Gastroesophageal sphincter (tissue), 4 donors: ENCODE results near the gene MOCOS. TPM values are rescaled to one million over a fixed set of nuclear protein-coding genes. Genes with fewer than 3 reads are reported as not detected.

ENCODE experiments used
- ATAC-seq: fragments of 150-250 bp; one replicate; pipeline ENCODE4 v1.9.1; 2016; ENCODE audit warnings: mild to moderate bottlenecking, moderate library complexity
- H3K27ac ChIP-seq, 4 donors: fragments of 200-600 bp; sonication (generic) in 3 of 4; 1 replicate in 3 of 4; 2 replicates in 1 of 4; pipeline ENCODE4 v1.5.1; 2016 to 2019
- H3K27me3 ChIP-seq: fragments of 200-600 bp; sonication (generic); one replicate; pipeline ENCODE4 v1.5.1; 2019
- H3K36me3 ChIP-seq, 2 donors: fragments of 200-600 bp; sonication (generic); one replicate each; pipeline ENCODE4 v1.5.1; 2019; ENCODE audit warnings: control low read depth in 1 of 2
- H3K4me1 ChIP-seq, 3 donors: fragments of 200-600 bp; sonication (generic); 1 replicate in 2 of 3; 2 replicates in 1 of 3; pipeline ENCODE4 v1.5.1; 2016 to 2019; ENCODE audit warnings: control low read depth in 2 of 3
- H3K4me3 ChIP-seq, 2 donors: fragments of 200-600 bp; sonication (generic); one replicate each; pipeline ENCODE4 v1.5.1; 2019; ENCODE audit warnings: mild to moderate bottlenecking in 1 of 2, moderate library complexity in 1 of 2
- H3K9me3 ChIP-seq, 3 donors: fragments of 200-600 bp; sonication (generic); one replicate each; pipeline ENCODE4 v1.5.1; 2017 to 2019; ENCODE audit warnings: control low read depth in 2 of 3
- EP300 ChIP-seq: sonication (generic); formaldehyde crosslinking; IDR thresholded peaks from one replicate; pipeline ENCODE4 v1.6.1; 2017; ENCODE audit warnings: antibody characterized with exemption, mild to moderate bottlenecking
- POLR2A ChIP-seq, 2 donors: fragments of 450-650 bp; IDR thresholded peaks; one replicate each; pipeline ENCODE4 v1.6.1; 2017; ENCODE audit warnings: antibody characterized with exemption in 2 of 2, mild to moderate bottlenecking in 2 of 2, moderate library complexity in 1 of 2
- POLR2AphosphoS5 ChIP-seq: sonication (generic); formaldehyde crosslinking; IDR thresholded peaks from one replicate; pipeline ENCODE4 v1.6.1; 2017; ENCODE audit warnings: antibody characterized with exemption
- WGBS, 2 donors: methylation state at CpG; one replicate each; pipeline ENCODE4 v1.1.5; 2018; ENCODE audit warnings: low coverage in 1 of 2; 5-methylcytosine and 5-hydroxymethylcytosine counted together
- total RNA-seq, 4 donors: library from RNA; depleted of rRNA; stranded (reverse); fragments of >200 nt; gene quantifications; one replicate each; pipeline ENCODE4 v1.1.0, GENCODE V29; 2016
- TF ChIP-seq, protein P1 (sequence below), 4 experiments: fragments of 200-600 bp in 2 of 4; fragments of 450-650 bp in 2 of 4; sonication (generic) in 1 of 4; IDR thresholded peaks; one replicate each; pipeline ENCODE4 v1.5.1; 2017 to 2019; ENCODE audit warnings: antibody characterized with exemption in 4 of 4, mild to moderate bottlenecking in 2 of 4, moderate library complexity in 2 of 4

MOCOS gene
- total RNA-seq, 4 donors from 2014 or later, result 1.3 to 2.1 (median 1.7) TPM

DNA sequence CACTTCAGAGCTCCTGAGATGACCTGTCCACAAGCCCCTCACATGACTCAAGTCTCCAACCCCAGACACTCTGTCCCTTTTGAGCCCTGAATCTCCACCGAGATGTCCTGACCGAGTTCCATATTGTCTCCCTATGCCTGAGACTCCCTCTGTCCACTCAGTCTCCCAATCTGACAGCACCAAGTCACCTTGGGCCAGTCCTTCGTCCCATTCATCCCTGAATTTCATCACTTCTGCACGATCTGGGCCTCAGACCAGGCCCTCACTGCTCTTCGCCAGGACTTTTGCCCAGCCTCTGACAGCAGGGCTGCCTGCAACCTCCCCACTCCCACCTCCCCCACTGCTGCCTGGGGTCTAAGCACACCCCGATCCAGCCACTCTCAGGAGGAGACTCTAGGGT is 4.3 kb upstream of the MOCOS start:
- no peaks in the 10 kb centered on the region for H3K36me3 ChIP-seq
- no peaks in the 10 kb centered on the region for H3K27me3 ChIP-seq
- TF ChIP-seq, protein P1, sequence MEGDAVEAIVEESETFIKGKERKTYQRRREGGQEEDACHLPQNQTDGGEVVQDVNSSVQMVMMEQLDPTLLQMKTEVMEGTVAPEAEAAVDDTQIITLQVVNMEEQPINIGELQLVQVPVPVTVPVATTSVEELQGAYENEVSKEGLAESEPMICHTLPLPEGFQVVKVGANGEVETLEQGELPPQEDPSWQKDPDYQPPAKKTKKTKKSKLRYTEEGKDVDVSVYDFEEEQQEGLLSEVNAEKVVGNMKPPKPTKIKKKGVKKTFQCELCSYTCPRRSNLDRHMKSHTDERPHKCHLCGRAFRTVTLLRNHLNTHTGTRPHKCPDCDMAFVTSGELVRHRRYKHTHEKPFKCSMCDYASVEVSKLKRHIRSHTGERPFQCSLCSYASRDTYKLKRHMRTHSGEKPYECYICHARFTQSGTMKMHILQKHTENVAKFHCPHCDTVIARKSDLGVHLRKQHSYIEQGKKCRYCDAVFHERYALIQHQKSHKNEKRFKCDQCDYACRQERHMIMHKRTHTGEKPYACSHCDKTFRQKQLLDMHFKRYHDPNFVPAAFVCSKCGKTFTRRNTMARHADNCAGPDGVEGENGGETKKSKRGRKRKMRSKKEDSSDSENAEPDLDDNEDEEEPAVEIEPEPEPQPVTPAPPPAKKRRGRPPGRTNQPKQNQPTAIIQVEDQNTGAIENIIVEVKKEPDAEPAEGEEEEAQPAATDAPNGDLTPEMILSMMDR (IDR thresholded peaks at IDR 0.05), result no peak
- TF ChIP-seq POLR2A (IDR thresholded peaks at IDR 0.05) (no peak), POLR2AphosphoS5 (no peak), EP300 (no peak)
- peaks cover 5 to 36% (median 19%) of the 10 kb centered on the region in 3 donors for H3K4me1 ChIP-seq
- no peak overlapping the region for H3K27ac ChIP-seq
- H3K4me3 ChIP-seq, result no peak overlapping the region
- no peak for ATAC-seq
- no peaks in the 10 kb centered on the region for H3K9me3 ChIP-seq
- WGBS, 2 donors, result 82 to 92% methylated on average over 5 to 6 of the region's 6 CpGs

DNA sequence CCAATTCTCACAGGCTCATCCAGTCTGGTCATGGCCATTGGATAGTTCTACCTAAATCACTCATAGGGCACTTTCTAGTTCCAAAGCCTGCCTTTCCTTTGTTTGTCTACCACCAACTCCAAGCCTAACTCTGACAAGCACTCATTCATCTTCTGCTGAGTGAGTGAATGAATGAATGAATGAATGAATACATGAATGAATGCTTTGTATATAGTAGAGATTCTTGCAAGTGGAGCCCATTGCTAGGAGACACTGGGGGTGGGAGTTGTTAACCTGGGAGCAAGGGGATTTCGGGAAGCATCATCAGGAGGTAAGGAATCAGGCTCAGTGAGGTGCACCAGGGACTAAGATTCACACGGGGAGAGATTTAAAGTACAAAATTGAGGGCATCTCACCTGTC is 3.3 kb upstream of the MOCOS start:
- WGBS, 2 donors, result 57 to 92% methylated on average over 1 to 2 of the region's 2 CpGs
- Histone ChIP-seq H3K9me3 (no peaks in the 10 kb centered on the region), H3K4me1 (peaks cover 5 to 42% (median 19%) of the 10 kb centered on the region in 3 donors)

DNA sequence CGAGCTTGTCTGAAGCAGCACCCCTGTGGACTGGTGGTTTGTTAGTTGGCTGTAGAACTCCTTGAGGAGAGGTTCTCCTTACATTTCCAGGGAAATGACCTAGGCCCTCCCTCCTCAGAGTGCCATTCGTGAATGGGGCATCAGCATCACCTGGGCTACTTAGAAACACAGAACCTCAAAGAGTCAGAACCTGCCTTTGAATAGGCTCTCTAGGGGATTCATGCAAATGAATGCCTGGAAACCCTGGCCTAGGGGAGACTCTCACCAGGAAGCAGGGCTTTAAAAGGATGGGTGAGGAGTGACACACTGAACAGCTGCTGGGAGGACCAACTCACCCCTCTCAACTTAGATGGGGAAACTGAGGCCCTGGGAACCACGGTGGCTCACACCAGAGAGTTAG is 2.1 kb upstream of the MOCOS start:
- no peaks in the 10 kb centered on the region for H3K9me3 ChIP-seq
- TF ChIP-seq POLR2A (IDR thresholded peaks at IDR 0.05), result no peak
- TF ChIP-seq EP300, result no peak
- TF ChIP-seq, protein P1 (IDR thresholded peaks at IDR 0.05), result no peak
- no peak for TF ChIP-seq POLR2AphosphoS5
- ATAC-seq, result no peak
- no peak overlapping the region for H3K27ac ChIP-seq
- H3K4me3 ChIP-seq, result no peak overlapping the region
- 93 to 100% methylated on average over 2 of the region's 3 CpGs for WGBS, 2 donors
- peaks cover 4 to 34% (median 12%) of the 10 kb centered on the region in 3 donors for H3K4me1 ChIP-seq
- H3K36me3 ChIP-seq, result no peaks in the 10 kb centered on the region
- no peaks in the 10 kb centered on the region for H3K27me3 ChIP-seq

More for the DNA sequence above, 3.3 kb upstream of the MOCOS start:
- TF ChIP-seq POLR2A (IDR thresholded peaks at IDR 0.05) (no peak), POLR2AphosphoS5 (no peak), EP300 (no peak)
- TF ChIP-seq, protein P1 (IDR thresholded peaks at IDR 0.05), result no peak
- Histone ChIP-seq H3K36me3 (no peaks in the 10 kb centered on the region), H3K27ac (no peak overlapping the region), H3K4me3 (no peak overlapping the region), H3K27me3 (no peaks in the 10 kb centered on the region)
- ATAC-seq, result no peak

DNA sequence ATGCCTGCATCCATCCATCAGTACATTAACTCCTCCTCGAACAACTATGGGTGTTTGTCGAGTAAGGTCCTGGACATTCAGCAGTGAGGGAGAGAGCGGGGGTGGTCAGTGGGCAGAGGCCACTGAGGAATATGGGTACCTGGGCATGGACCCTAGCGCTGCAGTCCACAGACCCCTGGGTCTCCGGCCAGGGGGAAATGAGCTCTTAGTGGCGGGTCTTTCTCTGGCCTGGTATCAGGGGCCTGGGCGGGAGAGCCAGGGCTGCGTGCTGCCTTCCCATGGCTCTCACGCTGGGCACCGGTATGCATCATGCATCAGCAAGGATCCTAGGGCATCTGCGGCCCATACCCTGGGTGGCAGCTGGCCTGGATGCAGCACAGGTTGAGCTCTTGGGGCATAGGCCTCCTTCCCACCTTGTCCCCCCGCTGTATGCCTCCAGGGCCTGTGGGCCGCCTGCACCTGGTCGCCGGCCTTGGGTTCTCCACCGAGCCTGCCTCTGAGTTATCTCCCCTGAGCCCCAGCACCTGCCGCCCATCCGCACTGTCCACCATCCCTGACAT is 1.3 kb upstream of the MOCOS start:
- H3K36me3 ChIP-seq, result no peaks in the 10 kb centered on the region
- peaks cover 0 to 26% (median 8%) of the 10 kb centered on the region in 3 donors for H3K4me1 ChIP-seq
- no peak overlapping the region for H3K27ac ChIP-seq
- H3K4me3 ChIP-seq, result peak overlapping the region in 1 of 2 donors; percentile 74
- TF ChIP-seq POLR2AphosphoS5 (no peak), EP300 (no peak), POLR2A (IDR thresholded peaks at IDR 0.05) (no peak)
- TF ChIP-seq, protein P1 (IDR thresholded peaks at IDR 0.05), result no peak
- H3K9me3 ChIP-seq, result no peaks in the 10 kb centered on the region
- no CpG with 5 or more reads among the region's 18 CpGs for WGBS, 2 donors
- no peaks in the 10 kb centered on the region for H3K27me3 ChIP-seq
- ATAC-seq, result no peak

DNA sequence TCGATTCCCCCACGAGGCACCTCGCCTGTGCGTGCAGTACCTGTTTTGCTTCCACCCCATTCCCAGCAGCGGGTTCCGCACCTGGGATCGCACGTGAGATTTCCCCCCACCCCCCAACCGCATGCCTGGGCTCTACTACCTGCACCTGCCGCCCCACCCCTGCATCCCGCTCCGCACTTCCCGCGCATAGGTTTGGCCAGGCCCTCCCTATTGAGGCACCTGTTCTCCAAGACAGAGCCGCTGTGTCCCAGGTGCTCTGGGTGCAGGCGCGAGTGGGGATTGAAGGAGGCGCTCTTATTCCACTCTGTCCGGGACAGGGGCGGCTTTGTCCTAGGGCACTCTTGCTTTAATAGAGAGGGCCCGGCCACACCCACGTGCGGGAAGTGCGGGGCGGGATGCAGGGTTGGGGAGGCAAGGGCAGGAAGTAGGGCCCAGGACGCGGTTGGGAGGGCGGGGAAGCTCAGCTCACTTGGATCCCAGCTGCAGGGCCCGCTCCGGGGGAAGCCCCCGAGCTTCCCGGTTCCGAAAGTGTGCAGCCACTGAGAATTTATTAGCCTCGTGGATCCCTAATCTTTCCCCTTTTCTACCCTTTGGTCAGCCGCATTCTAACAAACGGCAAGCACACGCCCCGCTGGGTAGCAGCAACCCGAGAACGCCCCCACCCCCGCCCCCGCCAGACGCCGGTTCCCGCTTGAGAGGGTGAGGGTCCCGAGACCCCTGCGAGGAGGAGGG is 670 bp upstream of the MOCOS start:
- no peaks in the 10 kb centered on the region for H3K27me3 ChIP-seq
- peak overlapping the region; percentile 70 to 74 for H3K4me3 ChIP-seq
- peak; percentile 29 for ATAC-seq
- H3K36me3 ChIP-seq, result no peaks in the 10 kb centered on the region
- no peaks in the 10 kb centered on the region for H3K9me3 ChIP-seq
- peaks cover 0 to 25% (median 8%) of the 10 kb centered on the region in 3 donors for H3K4me1 ChIP-seq
- H3K27ac ChIP-seq, result peak overlapping the region in 2 of 4 donors; percentile 49 to 69
- no peak for TF ChIP-seq POLR2AphosphoS5
- no peak for TF ChIP-seq EP300
- TF ChIP-seq, protein P1 (IDR thresholded peaks at IDR 0.05), result no peak
- TF ChIP-seq POLR2A (IDR thresholded peaks at IDR 0.05), result no peak
- no CpG with 5 or more reads among the region's 47 CpGs for WGBS, 2 donors
